H9 (cell line): ENCODE data around the gene CHST8. TPM values are rescaled to one million over a fixed set of nuclear protein-coding genes. Genes with fewer than 3 reads are reported as not detected.

Experiments
- DNase-seq: peaks from one replicate; pipeline ENCODE4 v3.0.0-alpha.2; 2017
- H2AFZ ChIP-seq: one replicate; pipeline ENCODE4 v1.6.1; 2013; ENCODE audit warnings: mild to moderate bottlenecking, low read length, control low read depth, moderate library complexity
- H2AK5ac ChIP-seq: 2 replicates; pipeline ENCODE4 v1.6.1; 2013; ENCODE audit warnings: low read length, control low read depth, mixed read lengths; ENCODE audit not compliant: insufficient read length
- H2BK120ac ChIP-seq: one replicate; pipeline ENCODE4 v1.6.1; 2013; ENCODE audit warnings: low read depth, mild to moderate bottlenecking, low read length, control low read depth, inconsistent platforms; ENCODE audit not compliant: poor library complexity, severe bottlenecking
- H2BK12ac ChIP-seq: 2 replicates; pipeline ENCODE4 v1.6.1; 2013; ENCODE audit warnings: low read length, control low read depth, mixed read lengths, low read depth; ENCODE audit not compliant: insufficient read length
- H2BK15ac ChIP-seq: 2 replicates; pipeline ENCODE4 v1.6.1; 2013; ENCODE audit warnings: low read depth, low read length, control low read depth
- H2BK20ac ChIP-seq: one replicate; pipeline ENCODE4 v1.6.1; 2013; ENCODE audit warnings: low read depth, mild to moderate bottlenecking, low read length, control low read depth, inconsistent platforms; ENCODE audit not compliant: poor library complexity, severe bottlenecking
- H2BK5ac ChIP-seq: 2 replicates; pipeline ENCODE4 v1.6.1; 2013; ENCODE audit warnings: low read length, control low read depth, mixed read lengths; ENCODE audit not compliant: insufficient read length
- H3K14ac ChIP-seq: 2 replicates; pipeline ENCODE4 v1.6.1; 2013; ENCODE audit warnings: low read length, control low read depth; ENCODE audit not compliant: insufficient read depth
- H3K18ac ChIP-seq: 2 replicates; pipeline ENCODE4 v1.6.1; 2013; ENCODE audit warnings: low read depth, mild to moderate bottlenecking, mixed read lengths, low read length, control low read depth; ENCODE audit not compliant: insufficient read length
- H3K23ac ChIP-seq: 2 replicates; pipeline ENCODE4 v1.6.1; 2013; ENCODE audit warnings: low read length, control low read depth, mixed read lengths, low read depth; ENCODE audit not compliant: insufficient read length
- H3K23me2 ChIP-seq: 2 replicates; pipeline ENCODE4 v1.6.1; 2013; ENCODE audit warnings: low read depth, mild to moderate bottlenecking, mixed read lengths, low read length, control low read depth; ENCODE audit not compliant: insufficient read length, poor library complexity, severe bottlenecking
- H3K27ac ChIP-seq: 2 replicates; pipeline ENCODE4 v1.5.1; 2013; ENCODE audit warnings: low read length, control low read depth, mixed read lengths, low read depth; ENCODE audit not compliant: insufficient read length
- H3K27me3 ChIP-seq: 2 replicates; pipeline ENCODE4 v1.6.1; 2013; ENCODE audit warnings: low read length, control low read depth, inconsistent platforms; ENCODE audit not compliant: insufficient read depth
- H3K4ac ChIP-seq: 2 replicates; pipeline ENCODE4 v1.6.1; 2013; ENCODE audit warnings: low read depth, mild to moderate bottlenecking, control low read depth, inconsistent platforms, low read length, moderate library complexity
- H3K4me1 ChIP-seq: 2 replicates; pipeline ENCODE4 v1.6.1; 2013; ENCODE audit warnings: low read length, control low read depth, inconsistent platforms; ENCODE audit not compliant: insufficient read depth
- H3K4me2 ChIP-seq: 2 replicates; pipeline ENCODE4 v1.6.1; 2013; ENCODE audit warnings: low read length, control low read depth, mixed read lengths; ENCODE audit not compliant: insufficient read length, insufficient read depth
- H3K56ac ChIP-seq: 2 replicates; pipeline ENCODE4 v1.6.1; 2013; ENCODE audit warnings: low read depth, mild to moderate bottlenecking, mixed read lengths, low read length, control low read depth; ENCODE audit not compliant: insufficient read length
- H3K79me1 ChIP-seq: 2 replicates; pipeline ENCODE4 v1.6.1; 2013; ENCODE audit warnings: low read depth, mild to moderate bottlenecking, moderate library complexity, low read length, control low read depth, inconsistent platforms; ENCODE audit not compliant: insufficient read depth, poor library complexity, severe bottlenecking
- H3K79me2 ChIP-seq: 2 replicates; pipeline ENCODE4 v1.6.1; 2013; ENCODE audit warnings: low read length, control low read depth, inconsistent platforms; ENCODE audit not compliant: insufficient read depth
- H3K9ac ChIP-seq: 2 replicates; pipeline ENCODE4 v1.6.1; 2013; ENCODE audit warnings: low read length, control low read depth, mixed read lengths; ENCODE audit not compliant: insufficient read length; ENCODE audit errors: extremely low read depth
- H3K9me3 ChIP-seq: one replicate; pipeline ENCODE4 v1.6.1; 2013; ENCODE audit warnings: low read depth, low read length, inconsistent platforms; ENCODE audit not compliant: control insufficient read depth
- H3T11ph ChIP-seq: one replicate; pipeline ENCODE4 v1.6.1; 2013; ENCODE audit warnings: mild to moderate bottlenecking, low read length, control low read depth, inconsistent platforms
- H4K20me1 ChIP-seq: one replicate; pipeline ENCODE4 v1.6.1; 2013; ENCODE audit not compliant: control insufficient read depth, insufficient read length, insufficient read depth
- H4K5ac ChIP-seq: 2 replicates; pipeline ENCODE4 v1.6.1; 2013; ENCODE audit warnings: low read depth, mild to moderate bottlenecking, mixed read lengths, low read length, control low read depth; ENCODE audit not compliant: insufficient read length
- H4K8ac ChIP-seq: replicated peaks from 2 replicates; pipeline ENCODE4 v1.6.1; 2013; ENCODE audit warnings: low read length, control low read depth, mixed read lengths, low read depth; ENCODE audit not compliant: insufficient read length
- H4K91ac ChIP-seq: 2 replicates; pipeline ENCODE4 v1.6.1; 2013; ENCODE audit warnings: low read depth, mild to moderate bottlenecking, moderate library complexity, mixed read lengths, low read length, control low read depth; ENCODE audit not compliant: insufficient read length
- H3K27ac Mint-ChIP-seq, 3 experiments: 2 replicates in 2 of 3; 3 replicates in 1 of 3; pipeline ENCODE4 v1.8.0; 2020 to 2021; ENCODE audit warnings: mixed read lengths in 3 of 3, mild to moderate bottlenecking in 1 of 3, moderate library complexity in 1 of 3
- H3K27me3 Mint-ChIP-seq: 2 replicates; pipeline ENCODE4 v1.8.0; 2021; ENCODE audit warnings: low read depth, mild to moderate bottlenecking, moderate library complexity, mixed read lengths
- H3K36me3 Mint-ChIP-seq, 3 experiments: 2 replicates in 2 of 3; 3 replicates in 1 of 3; pipeline ENCODE4 v1.8.0; 2020 to 2021; ENCODE audit warnings: low read depth in 3 of 3, mixed read lengths in 3 of 3; ENCODE audit not compliant: insufficient read depth in 1 of 3
- H3K4me1 Mint-ChIP-seq, 2 experiments: 2 replicates each; pipeline ENCODE4 v1.8.0; 2020; ENCODE audit warnings: mixed read lengths in 2 of 2
- H3K4me3 Mint-ChIP-seq, 2 experiments: 2 replicates in 1 of 2; 3 replicates in 1 of 2; pipeline ENCODE4 v1.8.0; 2020 to 2021; ENCODE audit warnings: mild to moderate bottlenecking in 2 of 2, mixed read lengths in 2 of 2, moderate library complexity in 1 of 2
- H3K9me3 Mint-ChIP-seq, 2 experiments: 2 replicates in 1 of 2; 3 replicates in 1 of 2; pipeline ENCODE4 v1.8.0; 2020; ENCODE audit warnings: mild to moderate bottlenecking in 2 of 2, mixed read lengths in 2 of 2, moderate library complexity in 1 of 2
- CTCF ChIP-seq: fragments of 200-600 bp; sonication (generic); conservative IDR thresholded peaks from 3 replicates; pipeline ENCODE4 v1.8.0; 2021; ENCODE audit warnings: antibody characterized with exemption, mild to moderate bottlenecking
- WGBS: extraction: QIAGEN DNeasy Blood & Tissue Kit; methylation state at CpG from one replicate; pipeline ENCODE4 v1.1.7; 2013; ENCODE audit warnings: missing lambda C conversion rate, low lambda C conversion rate, mixed read lengths; ENCODE audit not compliant: insufficient read length; ENCODE audit errors: extremely low coverage; 5-methylcytosine and 5-hydroxymethylcytosine counted together
- total RNA-seq: library from RNA; stranded (reverse); gene quantifications from 2 replicates; pipeline ENCODE4 v1.2.1, GENCODE V29; 2021

The CHST8 gene
- total RNA-seq, 1 experiment from 2014 or later = 5.1 TPM

- Histone ChIP-seq H3T11ph (no peak overlapping the region), H2BK15ac (no peak overlapping the region), H2AK5ac (no peak overlapping the region), H2BK120ac (no peak overlapping the region), H2BK12ac (no peak overlapping the region), H3K4me2 (no peak overlapping the region), H3K4me1 (peaks cover 2% of the 10 kb centered on the region; the same call in 1 of the 2 replicates), H3K14ac (no peak overlapping the region), H2BK5ac (no peak overlapping the region), H3K56ac (no peak overlapping the region), H3K27me3 (no peaks in the 10 kb centered on the region), H3K23me2 (no peaks in the 10 kb centered on the region), H3K4ac (no peak overlapping the region), H3K23ac (no peak overlapping the region), H3K27ac (no peak overlapping the region), H2BK20ac (no peak overlapping the region), H4K5ac (no peak overlapping the region), H4K20me1 (no peaks in the 10 kb centered on the region), H3K79me1 (no peaks in the 10 kb centered on the region), H3K79me2 (no peaks in the 10 kb centered on the region), H2AFZ (no peak overlapping the region), H3K9me3 (no peaks in the 10 kb centered on the region), H4K91ac (no peak overlapping the region), H4K8ac (no peak overlapping the region), H3K9ac (no peak overlapping the region), H3K18ac (no peak overlapping the region)
- DNase-seq = no peak
- H3K27ac Mint-ChIP-seq = no peak overlapping the region
- H3K4me1 Mint-ChIP-seq = peaks cover 12 to 13% of the 10 kb centered on the region in 2 experiments
- TF ChIP-seq CTCF = no peak
- no CpG with 5 or more reads among the region's 6 CpGs for WGBS
- no peaks in the 10 kb centered on the region; a peak in 3 of 5 replicates for H3K9me3 Mint-ChIP-seq
- H3K27me3 Mint-ChIP-seq = peaks cover 19% of the 10 kb centered on the region
- peaks cover 0 to 8% (median 0%) of the 10 kb centered on the region in 3 experiments; a peak in 4 of 7 replicates for H3K36me3 Mint-ChIP-seq
- H3K4me3 Mint-ChIP-seq = no peak overlapping the region
Observed at GRCh38 chr19:33774751-33775150, 153.0 kb downstream of the CHST8 start.
